GM12873 (cell line): ENCODE measurements around the gene ANKRD28.

Experiments
- CTCF ChIP-seq: IDR thresholded peaks from 2 replicates; pipeline ENCODE4 v1.5.1; 2012; ENCODE audit warnings: low read depth, mild to moderate bottlenecking, moderate library complexity, low read length, control low read depth; ENCODE audit not compliant: insufficient read depth; ENCODE audit errors: missing control alignments

ANKRD28 gene

GRCh38 chr3:15683253-15683652 lies 114.5 kb downstream of the ANKRD28 start:
- TF ChIP-seq CTCF: no peak

GRCh38 chr3:15682561-15683185 lies 115.1 kb downstream of the ANKRD28 start:
- no peak for TF ChIP-seq CTCF

GRCh38 chr3:15681668-15682067 lies 116.1 kb downstream of the ANKRD28 start:
- TF ChIP-seq CTCF: no peak

GRCh38 chr3:15679306-15679705 lies 118.5 kb downstream of the ANKRD28 start:
- no peak for TF ChIP-seq CTCF

- no peak for TF ChIP-seq CTCF
These were observed 121.5 kb downstream of the ANKRD28 start for GRCh38 chr3:15676259-15676658.

GRCh38 chr3:15673536-15673935 lies 124.2 kb downstream of the ANKRD28 start:
- no peak for TF ChIP-seq CTCF

- no peak for TF ChIP-seq CTCF
These were observed 130.3 kb downstream of the ANKRD28 start for GRCh38 chr3:15667484-15667883.
